Loucy (cell line): ENCODE data around the gene BUB1B.

Experiments
- H2AFZ ChIP-seq: fragments of 200-600 bp; sonication (generic); 2 replicates; pipeline ENCODE4 v1.6.0; 2016; ENCODE audit warnings: antibody characterized with exemption, mild to moderate bottlenecking, low read length, moderate library complexity
- H3F3A ChIP-seq: fragments of 200-600 bp; 2 replicates; pipeline ENCODE4 v1.6.0; 2016; ENCODE audit warnings: antibody characterized with exemption, low read depth, mild to moderate bottlenecking
- H3K27me3 ChIP-seq: fragments of 200-600 bp; sonication (generic); 2 replicates; pipeline ENCODE4 v1.6.1; 2014; ENCODE audit warnings: low read length, mild to moderate bottlenecking; ENCODE audit not compliant: insufficient read depth, poor library complexity, severe bottlenecking
- H3K36me3 ChIP-seq: fragments of 200-600 bp; sonication (generic); 2 replicates; pipeline ENCODE4 v1.6.1; 2016; ENCODE audit warnings: low read length; ENCODE audit not compliant: insufficient read depth
- H3K4me1 ChIP-seq: fragments of 200-600 bp; sonication (generic); 2 replicates; pipeline ENCODE4 v1.5.1; 2014; ENCODE audit warnings: low read length, mild to moderate bottlenecking; ENCODE audit not compliant: insufficient read depth, poor library complexity, severe bottlenecking
- H3K4me2 ChIP-seq: fragments of 200-600 bp; sonication (generic); 2 replicates; pipeline ENCODE4 v1.6.0; 2014; ENCODE audit warnings: antibody characterized with exemption, low read length, low read depth, mild to moderate bottlenecking; ENCODE audit not compliant: poor library complexity, severe bottlenecking
- H3K4me3 ChIP-seq: fragments of 200-600 bp; sonication (generic); 2 replicates; pipeline ENCODE4 v1.5.1; 2014; ENCODE audit warnings: low read length, mild to moderate bottlenecking, mixed read lengths; ENCODE audit not compliant: poor library complexity, severe bottlenecking
- H3K79me2 ChIP-seq: fragments of 200-600 bp; sonication (generic); 2 replicates; pipeline ENCODE4 v1.6.1; 2014; ENCODE audit warnings: low read length; ENCODE audit not compliant: insufficient read depth
- H3K9ac ChIP-seq: fragments of 200-600 bp; sonication (generic); 2 replicates; pipeline ENCODE4 v1.6.0; 2014; ENCODE audit warnings: mild to moderate bottlenecking, low read depth, low read length, moderate library complexity; ENCODE audit not compliant: poor library complexity, severe bottlenecking
- H3K9me2 ChIP-seq: fragments of 200-600 bp; sonication (generic); replicated peaks from 2 replicates; pipeline ENCODE4 v1.6.1; 2016; ENCODE audit warnings: low read depth, low read length, mixed read lengths
- H3K9me3 ChIP-seq: fragments of 200-600 bp; sonication (generic); 2 replicates; pipeline ENCODE4 v1.6.1; 2014; ENCODE audit warnings: mild to moderate bottlenecking, antibody characterized with exemption, low read length, low read depth; ENCODE audit not compliant: insufficient read depth
- H4K20me1 ChIP-seq: fragments of 200-600 bp; sonication (generic); 2 replicates; pipeline ENCODE4 v1.6.0; 2014; ENCODE audit warnings: antibody characterized with exemption, low read length, mild to moderate bottlenecking; ENCODE audit not compliant: insufficient read depth, poor library complexity, severe bottlenecking
- CTCF ChIP-seq: fragments of 200-600 bp; sonication (generic); conservative IDR thresholded peaks from 2 replicates; pipeline ENCODE4 v1.5.1; 2014; ENCODE audit warnings: mild to moderate bottlenecking, antibody characterized with exemption, low read length
- EZH2phosphoT487 ChIP-seq: fragments of 200-600 bp; IDR thresholded peaks from 2 replicates; pipeline ENCODE4 v1.6.1; 2018; ENCODE audit warnings: antibody characterized with exemption, mild to moderate bottlenecking, moderate library complexity, borderline replicate concordance

The BUB1B gene

DNA sequence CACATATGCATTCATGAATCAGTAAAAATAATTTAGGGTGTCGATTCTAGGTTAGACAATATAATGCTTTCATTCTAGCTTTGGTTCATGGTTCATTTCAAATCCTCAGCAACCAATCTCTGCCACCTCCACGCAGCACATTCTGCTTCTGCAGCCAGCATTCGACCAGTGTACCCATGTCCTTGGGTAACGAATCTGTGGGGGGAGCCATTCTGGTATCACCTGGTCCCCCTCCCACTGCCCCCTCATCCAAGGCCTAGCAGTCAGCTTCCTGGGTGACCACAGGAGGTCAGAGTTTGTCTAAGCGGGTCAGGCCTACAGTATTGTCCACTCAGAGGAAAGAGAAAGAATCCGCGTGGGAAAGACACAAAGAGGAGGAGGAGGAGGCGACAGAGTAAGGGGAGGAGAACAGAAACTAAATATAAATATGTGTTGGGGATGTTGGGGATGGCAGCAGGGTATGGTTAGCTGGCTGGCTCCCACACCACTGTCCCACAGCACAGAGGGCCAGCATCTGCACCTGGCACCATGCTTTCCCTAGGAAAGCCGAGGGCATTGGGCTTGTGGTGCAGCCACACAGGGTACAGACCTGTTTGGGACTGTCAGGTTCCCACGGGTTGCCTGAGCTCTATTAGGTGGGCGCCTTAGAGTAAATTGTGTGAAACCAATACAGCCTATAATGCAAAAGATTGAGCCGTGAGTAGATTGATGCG, 90.1 kb downstream of the BUB1B start:
- H3K27me3 ChIP-seq, result no peaks in the 10 kb centered on the region
- no peaks in the 10 kb centered on the region for H3K9me3 ChIP-seq
- TF ChIP-seq CTCF (no peak), EZH2phosphoT487 (no peak)
- H3K9me2 ChIP-seq, result no peaks in the 10 kb centered on the region
- no peaks in the 10 kb centered on the region for H3K4me1 ChIP-seq
- no peak overlapping the region for H3K4me3 ChIP-seq
- H3K36me3 ChIP-seq, result no peaks in the 10 kb centered on the region
- no peak overlapping the region for H3K4me2 ChIP-seq
- no peak overlapping the region for H3K9ac ChIP-seq
- no peaks in the 10 kb centered on the region for H3K79me2 ChIP-seq
- H2AFZ ChIP-seq, result no peak overlapping the region
- no peaks in the 10 kb centered on the region for H4K20me1 ChIP-seq
- H3F3A ChIP-seq, result no peaks in the 10 kb centered on the region

DNA sequence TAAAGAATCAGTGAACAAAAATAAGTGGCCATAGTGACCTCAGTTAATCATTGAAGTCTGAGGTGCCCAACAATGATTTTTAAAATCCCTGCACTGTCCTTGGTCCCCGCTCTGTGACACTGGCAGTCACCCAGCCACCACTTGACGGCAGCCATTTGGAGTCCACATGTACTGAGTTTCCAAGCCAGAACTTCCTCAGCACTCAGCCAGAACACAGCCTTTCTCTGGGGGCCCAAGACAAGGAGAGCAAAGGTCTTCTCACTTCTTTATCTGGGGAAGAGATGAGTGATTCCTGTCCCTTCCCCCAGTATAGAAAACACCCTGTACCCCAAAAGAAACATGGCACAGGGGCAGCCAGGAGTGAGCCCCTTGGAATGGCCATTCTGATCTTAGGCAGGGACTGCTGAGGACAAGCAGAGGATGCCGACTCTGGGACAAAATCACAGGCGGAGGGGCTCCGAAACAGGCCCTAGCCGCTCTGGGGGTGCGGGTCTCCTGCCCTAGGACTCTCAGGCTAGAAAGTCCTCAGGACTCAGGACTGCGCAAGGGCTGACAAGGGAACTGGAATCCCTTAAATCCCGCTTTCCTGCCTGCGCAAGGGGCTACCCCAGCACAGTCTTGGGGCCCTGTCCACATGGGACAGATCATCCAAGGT, 90.7 kb downstream of the BUB1B start:
- Histone ChIP-seq H3F3A (no peaks in the 10 kb centered on the region), H3K9me2 (no peaks in the 10 kb centered on the region), H4K20me1 (no peaks in the 10 kb centered on the region), H3K36me3 (no peaks in the 10 kb centered on the region), H3K9ac (no peak overlapping the region), H3K27me3 (no peaks in the 10 kb centered on the region), H3K4me3 (no peak overlapping the region), H3K4me2 (no peak overlapping the region), H3K4me1 (no peaks in the 10 kb centered on the region), H2AFZ (no peak overlapping the region), H3K9me3 (no peaks in the 10 kb centered on the region), H3K79me2 (no peaks in the 10 kb centered on the region)
- TF ChIP-seq CTCF (no peak), EZH2phosphoT487 (no peak)

GRCh38 chr15:40252141-40252437, 91.2 kb downstream of the BUB1B start:
- TF ChIP-seq CTCF (no peak), EZH2phosphoT487 (no peak)

More at GRCh38 chr15:40252141-40252437, 91.2 kb downstream of the BUB1B start:
- no peak overlapping the region for H3K9ac ChIP-seq
- no peaks in the 10 kb centered on the region for H3F3A ChIP-seq
- H3K4me1 ChIP-seq, result no peaks in the 10 kb centered on the region
- no peaks in the 10 kb centered on the region for H3K27me3 ChIP-seq
- no peaks in the 10 kb centered on the region for H3K79me2 ChIP-seq
- H3K9me3 ChIP-seq, result no peaks in the 10 kb centered on the region
- no peak overlapping the region for H2AFZ ChIP-seq
- no peaks in the 10 kb centered on the region for H4K20me1 ChIP-seq
- H3K36me3 ChIP-seq, result no peaks in the 10 kb centered on the region
- H3K4me2 ChIP-seq, result no peak overlapping the region
- no peak overlapping the region for H3K4me3 ChIP-seq
- no peaks in the 10 kb centered on the region for H3K9me2 ChIP-seq
